MCF 10A (cell line): ENCODE measurements around the gene ABCB11. TPM values are rescaled to one million over a fixed set of nuclear protein-coding genes. Genes with fewer than 3 reads are reported as not detected.

Source experiments
- BruUV-seq: library from RNA; stranded (reverse); fragments of 400-500 nt; replicated peaks from 2 replicates; lab custom pipeline; 2021; lab: Mats Ljungman, UMichigan
- CTCF ChIA-PET: fragments of 300-600 bp; sonication (Branson Sonifier 250); formaldehyde crosslinking; extraction: SDS; loops from one replicate; lab custom pipeline; 2021; ENCODE audit warnings: antibody characterized with exemption, inconsistent platforms; lab: Yijun Ruan, JAX
- POLR2A ChIA-PET: fragments of 300-600, 350-650 bp; sonication (Branson Sonifier 250); formaldehyde crosslinking; extraction: SDS; loops from one replicate; lab custom pipeline; 2020; ENCODE audit warnings: antibody characterized with exemption, inconsistent platforms; lab: Yijun Ruan, JAX
- DNase-seq: peaks from one replicate; pipeline ENCODE4 v3.0.0-alpha.2; 2018; ENCODE audit not compliant: unreplicated experiment
- H3K27ac Mint-ChIP-seq: one replicate; pipeline ENCODE4 v1.8.0; 2022; ENCODE audit warnings: mild to moderate bottlenecking, low read depth, mixed read lengths; ENCODE audit not compliant: unreplicated experiment
- H3K27me3 Mint-ChIP-seq: one replicate; pipeline ENCODE4 v1.8.0; 2022; ENCODE audit warnings: mixed read lengths; ENCODE audit not compliant: insufficient read depth, unreplicated experiment
- H3K36me3 Mint-ChIP-seq: one replicate; pipeline ENCODE4 v1.8.0; 2022; ENCODE audit warnings: mild to moderate bottlenecking, moderate library complexity, mixed read lengths; ENCODE audit not compliant: insufficient read depth, unreplicated experiment
- H3K4me1 Mint-ChIP-seq: one replicate; pipeline ENCODE4 v1.8.0; 2022; ENCODE audit warnings: mixed read lengths; ENCODE audit not compliant: insufficient read depth, unreplicated experiment
- H3K4me3 Mint-ChIP-seq: one replicate; pipeline ENCODE4 v1.8.0; 2022; ENCODE audit warnings: mild to moderate bottlenecking, moderate library complexity, mixed read lengths; ENCODE audit not compliant: unreplicated experiment
- H3K9me3 Mint-ChIP-seq: one replicate; pipeline ENCODE4 v1.8.0; 2022; ENCODE audit warnings: mixed read lengths; ENCODE audit not compliant: unreplicated experiment
- CTCF ChIP-seq: fragments of 200-600 bp; IDR thresholded peaks from one replicate; pipeline ENCODE4 v1.8.0; 2022; ENCODE audit warnings: antibody characterized with exemption, mild to moderate bottlenecking; ENCODE audit not compliant: unreplicated experiment
- intact Hi-C: fragments of 100-400 bp; cut with micrococcal nuclease; formaldehyde crosslinking; loops from 2 replicates; pipeline ENCODE4 v1.14.1; 2022
- total RNA-seq: library from RNA; stranded (reverse); gene quantifications from 2 replicates; pipeline ENCODE4 v1.2.3, GENCODE V29; 2022

Gene ABCB11
- total RNA-seq, 1 experiment from 2014 or later: not detected

- Mint-ChIP-seq H3K36me3 (no peaks in the 10 kb centered on the region), H3K4me3 (peak overlapping the region; percentile 66), H3K4me1 (peaks cover 5% of the 10 kb centered on the region), H3K27ac (no peak overlapping the region), H3K9me3 (no peaks in the 10 kb centered on the region), H3K27me3 (peaks cover 42% of the 10 kb centered on the region)
- no TSS peak for BruUV-seq
- no peak for TF ChIP-seq CTCF
- intact Hi-C loops: no loop called here
- ChIA-PET CTCF (interaction anchor here (0.6 to 0.7 kb wide), 2 partner anchors 1273 to 1360 kb away, joined by 3 read pairs; no protein-coding TSS in a partner anchor), POLR2A (interaction anchor here (0.6 to 0.7 kb wide), 2 partner anchors 228 to 551 kb away, joined by 3 read pairs; no protein-coding TSS in a partner anchor)
- DNase-seq: peak; percentile 48
Measured at GRCh38 chr2:168912901-168913369, 118.2 kb downstream of the ABCB11 start.

GRCh38 chr2:168912466-168912865, 118.7 kb downstream of the ABCB11 start:
- H3K4me3 Mint-ChIP-seq: peak overlapping the region; percentile 66
- intact Hi-C loops: no loop called here
- no TSS peak for BruUV-seq
- ChIA-PET POLR2A (interaction anchor here (0.6 to 0.7 kb wide), 2 partner anchors 228 to 551 kb away, joined by 3 read pairs; no protein-coding TSS in a partner anchor), CTCF (interaction anchor here (0.5 to 1.1 kb wide), 3 partner anchors 138 to 1359 kb away, joined by 3 read pairs; no protein-coding TSS in a partner anchor)
- no peaks in the 10 kb centered on the region for H3K36me3 Mint-ChIP-seq
- H3K27ac Mint-ChIP-seq: no peak overlapping the region
- H3K27me3 Mint-ChIP-seq: peaks cover 46% of the 10 kb centered on the region
- DNase-seq: peak; percentile 16
- no peak for TF ChIP-seq CTCF
- H3K4me1 Mint-ChIP-seq: peaks cover 5% of the 10 kb centered on the region
- no peaks in the 10 kb centered on the region for H3K9me3 Mint-ChIP-seq

GRCh38 chr2:168910330-168910729, 120.8 kb downstream of the ABCB11 start:
- Mint-ChIP-seq H3K27ac (no peak overlapping the region), H3K9me3 (no peaks in the 10 kb centered on the region), H3K27me3 (peaks cover 68% of the 10 kb centered on the region), H3K4me1 (peaks cover 5% of the 10 kb centered on the region), H3K36me3 (no peaks in the 10 kb centered on the region), H3K4me3 (no peak overlapping the region)
- CTCF ChIA-PET: interaction anchor here (0.5 to 1.4 kb wide), 3 partner anchors 13 to 791 kb away, joined by 3 to 4 read pairs (median 3); no protein-coding TSS in a partner anchor
- no peak for DNase-seq
- intact Hi-C loops: no loop called here
- POLR2A ChIA-PET: no interaction called here
- BruUV-seq: no TSS peak
- no peak for TF ChIP-seq CTCF

- POLR2A ChIA-PET: no interaction called here
Measured at GRCh38 chr2:168907940-168908662, 123.0 kb downstream of the ABCB11 start.

More at GRCh38 chr2:168907940-168908662, 123.0 kb downstream of the ABCB11 start:
- Mint-ChIP-seq H3K9me3 (no peaks in the 10 kb centered on the region), H3K36me3 (no peaks in the 10 kb centered on the region), H3K27ac (no peak overlapping the region), H3K4me1 (peaks cover 5% of the 10 kb centered on the region), H3K27me3 (peaks cover 74% of the 10 kb centered on the region), H3K4me3 (no peak overlapping the region)
- no TSS peak for BruUV-seq
- intact Hi-C loops: no loop called here
- CTCF ChIA-PET: no interaction called here
- no peak for TF ChIP-seq CTCF
- no peak for DNase-seq
